HG02798 (cell line): Measurements from ENCODE around the gene SSX2IP.

Experiments used
- ATAC-seq: cut with Tn5 transposase; IDR thresholded peaks from one replicate; pipeline ENCODE4 v1.9.1; 2021; ENCODE audit warnings: mild to moderate bottlenecking; ENCODE audit not compliant: unreplicated experiment, poor library complexity

The SSX2IP gene

GRCh38 chr1:84711121-84711520 lies 20.9 kb upstream of the SSX2IP start:
- no peak for ATAC-seq

GRCh38 chr1:84709131-84709530 lies 18.9 kb upstream of the SSX2IP start:
- ATAC-seq = no peak

GRCh38 chr1:84708031-84708430 lies 17.8 kb upstream of the SSX2IP start:
- ATAC-seq = no peak

GRCh38 chr1:84705513-84705912 lies 15.3 kb upstream of the SSX2IP start:
- ATAC-seq = peak; percentile 45

- ATAC-seq = no peak
These were observed 14.7 kb upstream of the SSX2IP start for GRCh38 chr1:84704872-84705417.

- no peak for ATAC-seq
These were observed 13.2 kb upstream of the SSX2IP start for GRCh38 chr1:84703431-84703830.

DNA sequence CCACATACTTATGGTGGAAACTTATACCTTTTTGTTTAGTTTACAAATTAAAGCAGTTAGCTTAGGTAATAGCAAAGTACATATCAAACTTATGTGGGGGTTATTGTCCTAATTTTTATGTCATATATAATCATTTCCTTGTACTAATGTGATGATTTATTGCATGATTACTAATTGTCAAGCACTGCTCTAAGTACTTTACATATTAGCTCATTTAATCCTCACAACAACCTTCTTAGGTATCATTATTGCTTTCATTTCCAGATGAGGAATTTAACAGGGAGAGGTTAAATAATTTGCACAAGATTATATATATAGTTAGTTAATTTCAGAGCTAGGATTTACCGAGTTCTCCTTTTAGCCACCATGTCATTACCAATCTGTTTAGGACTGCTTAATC lies 11.9 kb upstream of the SSX2IP start:
- no peak for ATAC-seq

DNA sequence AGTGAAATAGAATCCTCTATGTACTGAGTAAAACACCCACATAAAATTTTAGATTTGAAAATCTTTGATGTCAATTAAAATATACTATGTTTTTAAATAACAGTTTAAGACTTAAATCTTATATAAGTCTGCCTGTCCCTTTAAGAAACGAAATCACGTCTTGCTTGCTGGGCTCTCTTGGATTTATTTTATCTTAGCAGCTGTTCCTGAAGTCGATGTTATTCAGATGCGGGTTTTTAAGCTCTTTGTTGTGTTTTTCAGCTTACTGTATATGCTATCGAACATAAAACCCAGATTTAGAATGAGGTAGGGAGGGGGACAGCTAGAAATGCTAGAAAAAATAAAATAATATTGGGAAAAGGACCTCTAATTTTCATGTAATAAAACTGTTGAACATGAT lies 11.1 kb upstream of the SSX2IP start:
- no peak for ATAC-seq

DNA sequence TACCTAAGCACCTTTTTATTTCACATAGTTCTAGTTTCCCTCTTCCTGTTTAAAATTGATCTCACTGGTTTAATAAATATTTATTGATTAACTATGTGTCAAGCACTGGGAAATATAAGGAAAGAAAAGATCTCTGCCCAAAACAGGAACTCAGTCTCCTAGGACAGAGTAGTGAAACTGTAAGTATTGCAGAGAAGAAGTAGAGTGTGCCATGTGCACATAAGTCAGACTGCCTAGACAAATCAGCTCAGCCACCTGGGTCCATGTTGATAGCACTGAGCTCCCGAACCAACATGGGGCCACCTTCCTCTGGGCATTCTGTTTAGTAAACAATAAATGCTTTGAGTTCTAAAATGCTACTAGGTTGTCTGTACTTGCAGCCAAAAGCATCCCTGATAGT lies 9.8 kb upstream of the SSX2IP start:
- peak; percentile 80 for ATAC-seq

DNA sequence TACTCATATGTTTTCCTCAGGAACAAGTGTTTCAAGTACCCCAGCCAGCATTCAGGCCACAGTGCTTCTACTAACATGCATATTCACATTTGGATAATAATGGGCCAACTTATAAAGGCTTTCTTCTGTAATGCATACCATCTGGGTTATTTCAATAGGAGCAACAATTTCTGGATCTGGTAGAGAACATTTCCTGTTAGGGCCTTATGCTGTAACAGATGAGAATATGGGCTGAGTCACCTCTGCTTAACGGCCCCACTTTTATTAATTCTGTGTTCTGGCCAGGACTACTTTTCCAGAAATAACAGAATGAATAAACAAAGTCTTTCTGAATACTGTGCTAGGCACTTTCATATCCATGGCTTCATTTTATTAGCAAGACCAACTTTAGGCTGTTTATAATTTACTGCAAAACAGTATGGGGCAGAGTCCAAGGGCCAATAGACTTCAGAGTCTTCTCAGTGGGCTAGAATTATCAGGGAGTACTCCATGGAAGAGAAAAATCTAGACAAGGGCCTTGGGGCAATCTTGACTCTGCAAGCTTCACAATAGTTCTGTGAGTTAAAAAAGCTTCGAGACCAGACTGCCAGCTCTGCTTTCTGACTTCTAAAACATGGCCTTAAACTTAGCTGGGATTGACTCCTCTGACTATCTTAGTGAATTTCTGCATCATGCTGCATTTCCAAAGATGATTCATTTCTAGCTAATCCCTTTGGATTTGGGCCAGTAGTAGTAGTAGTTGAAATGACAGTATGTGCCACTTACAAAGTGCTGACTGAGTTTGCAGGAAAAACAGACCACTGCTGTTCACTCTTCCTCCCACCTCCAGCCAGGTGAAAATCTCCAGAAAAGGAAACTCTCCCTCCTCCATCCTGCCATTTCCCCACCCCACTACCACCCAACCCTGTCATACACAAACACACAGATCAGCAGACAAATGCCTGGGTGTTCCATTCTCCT lies 8.2 kb upstream of the SSX2IP start:
- ATAC-seq = no peak

- ATAC-seq = no peak
These were observed 3.5 kb upstream of the SSX2IP start for GRCh38 chr1:84693785-84694184.

DNA sequence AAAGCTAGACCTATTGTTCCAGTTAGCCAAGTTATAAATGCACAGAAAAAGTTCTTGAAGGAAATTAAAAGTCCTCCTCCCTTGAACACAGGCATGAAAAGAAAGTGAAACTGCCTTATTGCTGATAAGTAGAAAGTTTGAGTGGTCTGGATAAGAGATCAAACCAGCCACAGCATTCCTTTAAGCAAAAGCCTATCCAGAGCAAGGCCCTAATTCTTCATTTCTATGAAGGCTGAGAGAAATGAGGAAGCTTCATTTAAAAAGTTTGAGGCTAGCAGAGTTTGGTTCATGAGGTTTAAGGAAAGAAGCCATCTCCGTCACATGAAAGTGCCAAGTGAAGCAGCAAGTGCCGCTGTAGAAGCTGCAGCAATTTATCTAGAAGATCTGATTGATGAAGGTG lies 2.7 kb upstream of the SSX2IP start:
- ATAC-seq = no peak

DNA sequence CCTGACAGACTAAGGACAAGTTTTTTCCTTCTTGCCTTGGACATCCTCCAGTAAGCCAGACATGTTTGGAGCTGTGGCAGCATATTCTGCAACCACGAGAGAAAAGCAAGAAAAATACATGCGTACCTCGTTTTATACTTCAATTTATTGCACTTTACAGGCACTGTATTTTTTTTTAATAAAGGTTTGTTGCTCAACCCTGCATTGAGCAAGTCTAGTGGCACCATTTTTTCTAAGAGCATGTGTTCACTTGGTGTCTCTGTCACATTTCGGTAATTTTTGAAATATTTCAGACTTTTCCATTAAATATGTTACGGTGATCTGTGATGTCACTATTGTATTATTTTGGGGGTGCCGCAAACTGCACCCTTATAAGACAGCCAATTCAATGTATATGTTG lies 2.1 kb upstream of the SSX2IP start:
- ATAC-seq = no peak

DNA sequence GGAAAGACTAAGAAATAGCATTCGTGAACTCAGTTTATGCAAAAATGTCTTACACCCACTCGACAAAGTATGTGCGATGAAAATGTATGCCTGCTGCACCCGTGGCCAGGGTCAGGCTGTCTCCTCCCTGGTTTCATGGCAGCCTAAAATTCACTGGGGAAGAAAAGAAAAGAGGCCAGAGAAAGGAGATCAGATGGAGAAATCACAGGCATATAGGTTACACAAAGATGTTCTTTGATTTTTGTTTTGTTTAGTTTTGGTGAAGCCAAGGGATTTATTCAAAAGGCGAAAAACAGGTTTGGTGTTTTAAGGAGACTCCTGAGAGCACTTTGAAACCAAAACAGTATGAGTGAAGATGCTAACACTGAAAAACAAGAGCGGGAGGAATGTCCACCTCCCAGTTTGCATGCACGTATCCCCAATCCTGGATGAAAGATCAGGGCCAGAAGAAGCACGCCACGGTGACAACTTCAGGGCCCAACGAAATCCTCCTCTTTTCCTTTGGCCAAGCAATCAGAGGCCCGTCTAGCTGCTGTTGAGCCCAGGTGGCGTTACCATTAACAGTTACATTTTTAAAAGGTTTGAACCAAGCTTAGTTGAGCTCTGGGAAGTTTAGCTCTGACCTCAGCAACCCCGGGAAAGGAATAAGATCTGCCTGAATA lies 992 bp upstream of the SSX2IP start:
- ATAC-seq = no peak

GRCh38 chr1:84689514-84690396 lies 506 bp downstream of the SSX2IP start:
- no peak for ATAC-seq

DNA sequence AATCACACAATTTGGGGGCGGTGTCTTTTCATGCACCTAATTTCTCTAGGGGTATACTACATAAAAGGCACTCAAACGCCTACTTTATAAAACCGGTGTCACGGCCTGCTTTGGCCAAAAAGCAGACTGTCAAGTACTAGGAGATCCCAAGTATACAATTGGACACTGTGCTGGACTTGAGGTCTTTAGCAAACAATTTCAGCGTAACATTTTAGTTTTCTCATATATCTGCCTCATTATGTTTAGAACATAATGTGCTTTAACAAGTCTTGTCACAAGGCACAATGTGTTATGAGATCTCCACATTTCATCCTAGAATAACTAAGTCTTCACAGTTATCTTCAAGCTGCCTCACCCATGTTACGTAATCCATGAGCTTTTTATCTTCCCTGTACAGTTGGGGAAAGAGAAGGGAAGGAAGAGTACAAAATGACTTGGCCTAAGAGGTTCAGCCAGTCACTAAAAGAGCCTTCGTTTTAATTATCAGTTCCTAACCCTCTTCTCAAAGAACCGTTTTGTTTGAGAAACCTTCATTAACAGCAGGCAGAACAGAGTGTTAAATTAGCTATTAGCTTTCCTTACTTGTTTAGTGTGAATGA lies 1.7 kb downstream of the SSX2IP start:
- no peak for ATAC-seq

- ATAC-seq = no peak
These were observed 2.4 kb downstream of the SSX2IP start for GRCh38 chr1:84687714-84688462.

DNA sequence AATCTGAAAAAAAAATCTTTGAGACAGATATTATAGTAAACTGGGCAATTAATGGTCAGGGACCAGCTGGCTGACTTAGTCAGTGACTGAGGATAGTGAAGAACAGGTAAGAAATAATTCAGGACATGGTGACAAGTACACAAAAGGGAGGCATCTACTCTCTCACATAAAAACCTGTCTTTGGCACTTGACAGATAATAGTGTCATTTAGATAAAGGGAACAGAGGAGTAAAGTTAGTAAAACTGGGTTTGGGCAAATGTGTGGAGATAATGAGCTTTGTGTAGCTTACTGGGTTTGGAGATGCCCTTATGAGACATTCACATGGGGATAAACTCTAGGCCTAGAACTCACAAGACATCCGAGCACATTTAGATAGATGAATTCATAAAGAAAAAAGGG lies 4.0 kb downstream of the SSX2IP start:
- ATAC-seq = no peak

- ATAC-seq = no peak
These were observed 6.8 kb downstream of the SSX2IP start for GRCh38 chr1:84683508-84683907.
